NCI-H82 treated with DMSO at 0.1 percent for 48 hours (cell line): ENCODE results near the gene HECTD4.
"Not testable (repeated sequence)": the region's sequence is repeated elsewhere in the genome, so short reads cannot be mapped to it uniquely, and the experiment has no call there.

ENCODE experiments used
- DNase-seq: peaks from one replicate; lab custom pipeline; 2025; ENCODE audit not compliant: unreplicated experiment; lab: John Stamatoyannopoulos, UW

HECTD4 gene

GRCh38 chr12:112408621-112409020 is 26.4 kb upstream of the HECTD4 start:
- DNase-seq, result no peak

DNA sequence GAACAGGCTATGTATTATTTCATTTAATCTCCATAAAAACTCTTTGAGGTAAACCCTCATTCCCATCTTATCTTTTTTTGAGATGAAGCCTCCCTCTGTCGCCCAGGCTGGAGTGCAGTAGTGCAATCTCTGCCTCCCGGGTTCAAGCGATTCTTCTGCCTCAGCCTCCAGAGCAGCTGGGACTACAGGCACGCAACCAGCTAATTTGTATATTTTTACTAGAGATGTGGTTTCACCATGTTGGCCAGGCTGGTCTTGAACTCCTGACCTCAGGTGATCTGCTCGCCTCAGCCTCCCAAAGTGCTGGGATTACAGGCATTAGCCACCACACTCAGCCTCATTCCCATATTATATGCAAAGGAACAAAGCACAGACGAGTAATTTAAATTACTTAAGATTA is 25.5 kb upstream of the HECTD4 start:
- not testable (repeated sequence) for DNase-seq

- no peak for DNase-seq
Measured at GRCh38 chr12:112406519-112407488, 24.6 kb upstream of the HECTD4 start.

GRCh38 chr12:112401903-112402498 is 19.8 kb upstream of the HECTD4 start:
- no peak for DNase-seq

DNA sequence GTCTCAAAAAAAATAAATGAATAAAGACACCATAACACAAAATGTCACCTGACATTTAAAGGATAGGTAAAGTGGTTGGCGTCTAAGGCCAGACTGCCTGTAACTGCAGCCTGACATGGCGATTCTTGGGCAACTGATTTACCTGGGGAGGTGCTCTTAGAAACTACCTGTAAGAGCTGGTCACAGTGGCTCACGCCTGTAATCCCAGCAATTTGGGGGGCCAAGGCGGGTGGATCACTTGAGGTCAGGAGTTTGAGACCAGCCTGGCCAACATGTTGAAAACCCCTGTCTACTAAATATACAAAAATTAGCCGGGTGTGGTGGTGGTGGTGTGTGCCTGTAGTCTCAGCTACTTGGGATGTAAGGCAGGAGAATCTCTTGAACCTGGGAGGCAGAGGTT is 18.8 kb upstream of the HECTD4 start:
- DNase-seq, result no peak

- DNase-seq, result no peak
Measured at GRCh38 chr12:112393328-112393727, 11.1 kb upstream of the HECTD4 start.

GRCh38 chr12:112389922-112390654 is 7.9 kb upstream of the HECTD4 start:
- DNase-seq, result not testable (repeated sequence)

- DNase-seq, result no peak
Measured at GRCh38 chr12:112389228-112389627, 7.0 kb upstream of the HECTD4 start.

DNA sequence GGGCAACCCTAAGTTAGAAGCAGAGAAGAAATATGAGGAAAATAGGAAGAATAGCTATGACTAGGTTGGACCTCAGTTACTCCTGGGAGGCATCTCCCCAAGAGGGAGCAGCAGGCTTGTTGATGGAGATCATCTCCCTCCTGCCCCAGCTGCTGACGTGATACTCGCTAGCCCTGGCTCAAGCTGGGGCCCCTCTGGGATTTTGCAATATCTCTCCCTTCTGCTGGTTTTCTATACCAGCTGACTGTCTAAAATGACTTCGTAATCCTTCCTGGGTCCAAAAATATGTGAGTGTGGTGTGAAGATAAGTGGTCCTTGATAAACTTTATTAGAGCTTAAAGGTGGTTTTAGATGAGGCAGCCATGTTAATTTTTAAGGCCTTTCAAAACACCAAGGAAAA is 4.5 kb upstream of the HECTD4 start:
- peak; percentile 20 for DNase-seq

- no peak for DNase-seq
Measured at GRCh38 chr12:112382866-112383265, 635 bp upstream of the HECTD4 start.

- no peak for DNase-seq
Measured at GRCh38 chr12:112381406-112381882, 787 bp downstream of the HECTD4 start.

DNA sequence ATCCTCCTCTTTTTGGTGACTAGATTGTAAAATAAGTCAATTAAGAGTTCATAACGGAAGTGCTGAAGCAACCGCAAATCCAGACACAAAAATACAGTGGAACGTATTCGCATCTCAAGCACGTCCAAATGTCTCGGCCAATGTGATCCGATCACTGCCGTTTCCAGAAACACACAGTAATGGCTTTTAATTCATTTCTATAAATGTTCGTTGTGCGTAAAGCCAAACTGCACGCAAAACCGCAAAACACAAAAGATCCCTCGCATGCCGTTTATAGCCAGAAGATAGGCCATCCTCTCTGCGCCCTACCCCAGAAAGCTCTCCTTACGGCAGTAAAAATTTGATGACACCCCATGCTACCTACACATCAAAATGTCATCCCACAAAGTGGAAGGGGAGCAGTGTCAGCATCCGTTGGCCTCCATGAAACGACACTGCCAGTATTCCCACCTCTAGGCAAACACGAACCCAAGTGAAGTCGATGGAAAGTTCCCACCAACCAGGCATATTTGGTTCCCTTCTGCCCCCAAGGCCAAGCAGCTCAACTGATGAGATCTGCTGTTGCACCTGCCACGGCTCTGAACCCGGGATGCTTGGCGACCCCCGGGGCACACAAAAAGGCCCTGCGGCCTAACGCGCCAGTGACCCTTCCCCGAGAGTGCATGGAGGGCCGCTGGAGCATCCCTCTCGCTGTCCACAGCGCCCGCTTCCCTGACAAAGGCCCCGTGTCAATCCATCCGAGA is 1.4 kb downstream of the HECTD4 start:
- DNase-seq, result no peak

DNA sequence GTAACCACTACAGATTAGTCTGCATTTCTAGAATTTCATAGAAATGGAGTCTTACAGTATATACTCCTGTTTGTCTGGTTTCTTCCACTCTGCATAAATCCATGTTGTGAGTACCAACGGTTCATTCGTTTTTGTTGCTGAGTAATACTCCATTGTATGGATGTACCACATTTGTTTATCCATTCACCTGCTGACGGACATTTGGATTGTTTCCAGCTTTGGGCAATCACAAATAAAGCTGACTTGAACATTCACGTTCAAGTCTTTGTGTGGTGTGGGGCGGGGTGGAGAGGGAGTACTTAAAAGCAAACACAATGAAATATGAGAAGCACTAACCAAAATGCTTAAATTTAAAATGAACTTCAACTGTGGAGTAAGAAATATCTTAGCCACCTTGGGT is 7.1 kb downstream of the HECTD4 start:
- DNase-seq, result no peak

DNA sequence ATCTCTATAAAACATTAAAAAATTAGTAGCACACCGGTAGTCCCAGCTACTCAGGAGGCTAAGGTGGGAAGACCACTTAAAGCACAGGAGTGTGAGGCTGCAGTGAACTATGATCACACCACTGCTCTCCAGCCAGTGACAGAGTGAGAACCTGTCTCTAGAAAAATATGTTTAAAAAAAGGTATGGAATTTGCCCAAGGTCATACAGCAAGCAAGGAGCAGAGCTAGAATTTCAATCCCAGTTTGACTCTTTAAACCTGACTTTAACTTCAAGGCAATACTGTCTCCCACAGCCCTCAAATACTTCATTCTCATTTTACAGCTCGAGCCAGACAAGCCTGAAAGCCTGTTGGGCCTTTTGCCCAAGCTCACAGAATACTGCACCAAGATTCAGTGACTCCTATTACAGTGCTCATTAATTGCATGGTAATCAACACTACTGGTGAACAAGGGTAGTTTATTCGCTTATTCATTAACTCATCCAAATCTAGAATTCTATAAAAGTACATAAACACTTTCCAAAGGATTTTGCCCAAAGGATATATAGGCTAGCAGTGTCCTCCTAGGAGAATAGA is 8.0 kb downstream of the HECTD4 start:
- no peak for DNase-seq

- DNase-seq, result no peak
Measured at GRCh38 chr12:112370868-112371510, 11.2 kb downstream of the HECTD4 start.

GRCh38 chr12:112370199-112370598 is 12.0 kb downstream of the HECTD4 start:
- no peak for DNase-seq

- peak; percentile 77 for DNase-seq
Measured at GRCh38 chr12:112368856-112369255, 13.4 kb downstream of the HECTD4 start.

DNA sequence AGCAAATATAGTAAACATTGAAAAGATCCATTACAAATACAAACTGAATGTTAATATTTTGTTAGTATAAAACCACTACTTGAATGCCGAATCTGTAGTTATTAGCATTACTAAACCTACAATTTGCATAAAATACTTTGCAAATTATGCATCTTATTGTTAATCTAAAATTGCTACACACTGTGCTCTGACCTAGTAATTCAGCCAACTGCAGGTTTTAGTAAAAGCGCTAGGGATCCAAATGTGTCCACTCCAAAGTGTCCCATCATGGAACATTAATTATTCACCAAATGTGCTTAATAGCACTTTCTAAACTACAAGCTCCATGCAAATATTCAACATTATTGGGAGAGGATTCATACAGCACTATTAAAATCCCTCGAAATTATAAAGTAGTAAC is 14.3 kb downstream of the HECTD4 start:
- DNase-seq, result no peak

DNA sequence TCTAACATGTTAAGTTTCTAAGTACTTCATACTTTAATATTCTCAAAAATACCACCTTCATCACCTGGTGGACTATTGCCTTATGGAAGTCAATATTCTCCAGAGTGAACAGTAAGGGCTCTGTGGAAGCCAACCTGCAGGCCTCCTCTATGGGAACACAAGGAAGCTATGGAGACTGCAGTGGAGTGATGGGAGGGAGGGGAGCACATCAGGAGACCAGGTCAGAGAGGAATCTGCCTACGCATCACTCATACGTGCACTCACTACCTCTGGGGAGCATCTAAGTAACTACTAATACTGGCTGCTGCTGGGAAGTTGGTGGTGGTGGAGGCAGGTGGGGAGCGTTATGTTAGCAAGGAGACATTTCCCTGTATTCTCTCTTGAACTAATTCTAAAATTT is 19.9 kb downstream of the HECTD4 start:
- DNase-seq, result no peak

- no peak for DNase-seq
Measured at GRCh38 chr12:112361271-112361670, 21.0 kb downstream of the HECTD4 start.
